Daoy (cell line): Measurements from ENCODE around the gene DNAH14. TPM values are rescaled to one million over a fixed set of nuclear protein-coding genes. Genes with fewer than 3 reads are reported as not detected.
"Not testable (repeated sequence)": the region's sequence is repeated elsewhere in the genome, so short reads cannot be mapped to it uniquely, and the experiment has no call there.

Experiments
- DNase-seq: peaks from one replicate; pipeline ENCODE4 v3.0.0-alpha.2; 2015; ENCODE audit warnings: low read depth
- total RNA-seq: library from RNA; depleted of rRNA; stranded (reverse); fragments of >200 nt; shearing (Covaris generic); gene quantifications from 2 replicates; pipeline ENCODE4 v1.2.3, GENCODE V29; 2014; rRNA removed

DNAH14 gene
- total RNA-seq = 32.5 and 56.2 TPM in 2 replicates

GRCh38 chr1:224929335-224930237 lies at the start of gene DNAH14:
TSS of gene DNAH14 (plus strand) at chr1:224929675. CDS start at chr1:224952703, 23,028 bp downstream.
- DNase-seq = peak; percentile 84

GRCh38 chr1:224880593-224881307 lies 48.7 kb upstream of the DNAH14 start:
- no peak for DNase-seq

- DNase-seq = not testable (repeated sequence)
Observed at GRCh38 chr1:224881308-224881692, 48.2 kb upstream of the DNAH14 start.

GRCh38 chr1:224881762-224882211 lies 47.7 kb upstream of the DNAH14 start:
- no peak for DNase-seq

- no peak for DNase-seq
Observed at GRCh38 chr1:224882264-224882663, 47.2 kb upstream of the DNAH14 start.

- no peak for DNase-seq
Observed at GRCh38 chr1:224883091-224883490, 46.4 kb upstream of the DNAH14 start.

- peak; percentile 6 for DNase-seq
Observed at GRCh38 chr1:224884361-224884801, 45.1 kb upstream of the DNAH14 start.

- not testable (repeated sequence) for DNase-seq
Observed at GRCh38 chr1:224885376-224885775, 44.1 kb upstream of the DNAH14 start.

GRCh38 chr1:224894915-224895314 lies 34.6 kb upstream of the DNAH14 start:
- DNase-seq = peak; percentile 13

- no peak for DNase-seq
Observed at GRCh38 chr1:224896130-224896781, 33.2 kb upstream of the DNAH14 start.

GRCh38 chr1:224897529-224898327 lies 31.7 kb upstream of the DNAH14 start:
- no peak for DNase-seq

- no peak for DNase-seq
Observed at GRCh38 chr1:224898937-224899336, 30.5 kb upstream of the DNAH14 start.

- DNase-seq = no peak
Observed at GRCh38 chr1:224900062-224900630, 29.3 kb upstream of the DNAH14 start.

GRCh38 chr1:224901087-224901810 lies 28.2 kb upstream of the DNAH14 start:
- no peak for DNase-seq

GRCh38 chr1:224903955-224904354 lies 25.5 kb upstream of the DNAH14 start:
- no peak for DNase-seq

- no peak for DNase-seq
Observed at GRCh38 chr1:224906340-224906739, 23.1 kb upstream of the DNAH14 start.

GRCh38 chr1:224911217-224911616 lies 18.3 kb upstream of the DNAH14 start:
- DNase-seq = no peak

GRCh38 chr1:224914292-224914900 lies 15.1 kb upstream of the DNAH14 start:
- no peak for DNase-seq

- DNase-seq = peak; percentile 6
Observed at GRCh38 chr1:224919508-224919907, 10.0 kb upstream of the DNAH14 start.

- DNase-seq = no peak
Observed at GRCh38 chr1:224920930-224921329, 8.5 kb upstream of the DNAH14 start.
